Fibroblast of lung (primary cell): Measurements from ENCODE around the gene B3GALT2. TPM values are rescaled to one million over a fixed set of nuclear protein-coding genes. Genes with fewer than 3 reads are reported as not detected.

Experiments used
- DNase-seq, 2 donors: peaks; one replicate each; pipeline versions ENCODE4 v3.0.0 to v3.0.0-alpha.2; 2010; ENCODE audit warnings: low read depth in 2 of 2
- H2AFZ ChIP-seq: 2 replicates; pipeline ENCODE4 v1.5.1; 2012; ENCODE audit warnings: low read length, control low read depth, inconsistent platforms
- H3K27ac ChIP-seq: 2 replicates; pipeline ENCODE4 v1.5.1; 2011; ENCODE audit warnings: low read length, control low read depth; ENCODE audit not compliant: insufficient read depth
- H3K27me3 ChIP-seq: 2 replicates; pipeline ENCODE4 v1.5.1; 2011; ENCODE audit warnings: mild to moderate bottlenecking, low read length; ENCODE audit not compliant: control insufficient read depth, insufficient read depth
- H3K36me3 ChIP-seq: 2 replicates; pipeline ENCODE4 v1.5.1; 2011; ENCODE audit warnings: low read length; ENCODE audit not compliant: control insufficient read depth, insufficient read depth
- H3K4me1 ChIP-seq: 2 replicates; pipeline ENCODE4 v1.5.1; 2011; ENCODE audit warnings: low read length; ENCODE audit not compliant: control insufficient read depth, insufficient read depth; ENCODE audit errors: extremely low read depth
- H3K4me2 ChIP-seq: 2 replicates; pipeline ENCODE4 v1.5.1; 2011; ENCODE audit warnings: low read length, control low read depth; ENCODE audit not compliant: insufficient read depth; ENCODE audit errors: extremely low read depth
- H3K4me3 ChIP-seq, 4 experiments: fragments of 200-600 bp in 1 of 4; sonication (generic) in 1 of 4; replicated peaks in 1 of 4; 2 replicates each; pipeline ENCODE4 v1.5.1; 2011 to 2016; ENCODE audit warnings: low read length in 4 of 4, low read depth in 3 of 4, mild to moderate bottlenecking in 3 of 4, control low read depth in 2 of 4, inconsistent platforms in 1 of 4, mixed read lengths in 1 of 4; ENCODE audit not compliant: insufficient read depth in 1 of 4; ENCODE audit errors: control extremely low read depth in 1 of 4
- H3K79me2 ChIP-seq: 2 replicates; pipeline ENCODE4 v1.5.1; 2012; ENCODE audit warnings: mild to moderate bottlenecking, low read length, inconsistent platforms; ENCODE audit not compliant: control insufficient read depth, insufficient read depth
- H3K9ac ChIP-seq: 2 replicates; pipeline ENCODE4 v1.5.1; 2011; ENCODE audit warnings: mild to moderate bottlenecking, low read length, control low read depth; ENCODE audit not compliant: insufficient read depth
- H3K9me3 ChIP-seq: 2 replicates; pipeline ENCODE4 v1.5.1; 2012; ENCODE audit warnings: low read depth, low read length; ENCODE audit not compliant: control insufficient read depth, insufficient read depth
- H4K20me1 ChIP-seq: 2 replicates; pipeline ENCODE4 v1.5.1; 2011; ENCODE audit warnings: low read length; ENCODE audit not compliant: control insufficient read depth, insufficient read depth; ENCODE audit errors: extremely low read depth
- CTCF ChIP-seq, 2 donors: IDR thresholded peaks in 1 of 2; conservative IDR thresholded peaks in 1 of 2; 1 replicate in 1 of 2; 2 replicates in 1 of 2; pipeline ENCODE4 v1.5.1; 2011 to 2012; ENCODE audit warnings: low read length in 2 of 2, control low read depth in 1 of 2, inconsistent platforms in 1 of 2, low read depth in 1 of 2, mild to moderate bottlenecking in 1 of 2
- EZH2 ChIP-seq: IDR thresholded peaks from 2 replicates; pipeline ENCODE4 v1.5.1; 2012; ENCODE audit warnings: low read length, control low read depth, mild to moderate bottlenecking; ENCODE audit errors: missing control alignments
- polyA plus RNA-seq, 2 donors: library from polyadenylated mRNA; depleted of rRNA in 1 of 2; stranded (reverse) in 1 of 2; unstranded in 1 of 2; fragments of >200 nt; gene quantifications; 2 replicates each; pipeline ENCODE4 v1.2.1, GENCODE V29; 2011 to 2012; ENCODE audit warnings: missing spikeins in 1 of 2
- total RNA-seq: library from RNA; depleted of rRNA; stranded (reverse); fragments of >200 nt; gene quantifications from 2 replicates; pipeline ENCODE4 v1.2.1, GENCODE V29; 2014

Gene B3GALT2
- total and polyA plus RNA-seq, 2 donors (not counting 1 experiment from before 2014, with no cell fraction given), result 1.3 to 46.2 TPM

GRCh38 chr1:193131266-193131860, 55.0 kb downstream of the B3GALT2 start:
- Histone ChIP-seq H3K9ac (no peak overlapping the region), H3K4me3 (no peak overlapping the region), H3K79me2 (peaks cover 41% of the 10 kb centered on the region), H4K20me1 (no peaks in the 10 kb centered on the region), H3K27me3 (no peaks in the 10 kb centered on the region), H3K9me3 (no peaks in the 10 kb centered on the region), H3K36me3 (peaks cover 5% of the 10 kb centered on the region), H3K27ac (no peak overlapping the region), H2AFZ (no peak overlapping the region), H3K4me2 (no peak overlapping the region), H3K4me1 (no peaks in the 10 kb centered on the region)
- no peak for DNase-seq
- TF ChIP-seq CTCF (conservative IDR thresholded peaks at IDR 0.05 in 1 of 2, IDR thresholded peaks at IDR 0.05 in 1 of 2; ENCODE audit: low read depth in 1 of 2, low read length in 2 of 2) (no peak), EZH2 (no peak)

Other genes with a start within 250 kb of the B3GALT2 start
- gene UCHL5, start 127.3 kb downstream of the B3GALT2 start, total RNA-seq, result 19.5 and 24.1 TPM in 2 replicates
- gene UCHL5, start 127.3 kb downstream of the B3GALT2 start, polyA plus RNA-seq, result 29.6 and 33.4 TPM in 2 replicates
- 164 and 207 TPM in 2 replicates for gene RO60, start 127.0 kb downstream of the B3GALT2 start, total RNA-seq
- gene RO60, start 127.0 kb downstream of the B3GALT2 start, polyA plus RNA-seq, result 39.5 and 44.0 TPM in 2 replicates
- gene GLRX2, start 81.2 kb downstream of the B3GALT2 start, total RNA-seq, result 3.3 and 15.9 TPM in 2 replicates
- gene GLRX2, start 81.2 kb downstream of the B3GALT2 start, polyA plus RNA-seq, result 27.2 and 28.6 TPM in 2 replicates
- gene CDC73, start 64.6 kb downstream of the B3GALT2 start, total RNA-seq, result 14.6 and 18.7 TPM in 2 replicates
- gene CDC73, start 64.6 kb downstream of the B3GALT2 start, polyA plus RNA-seq, result 51.0 and 69.8 TPM in 2 replicates